ACC112 (cell line): ENCODE measurements around the gene CIROP.

Source experiments
- H2AFZ ChIP-seq: fragments of 200-600 bp; sonication (generic); one replicate; pipeline ENCODE4 v1.6.0; 2017; ENCODE audit warnings: antibody characterized with exemption, low read length; ENCODE audit not compliant: unreplicated experiment
- H3K27ac ChIP-seq: fragments of 200-600 bp; sonication (generic); 2 replicates; pipeline ENCODE4 v1.5.1; 2014; ENCODE audit warnings: low read depth, mild to moderate bottlenecking, antibody characterized with exemption, low read length, moderate library complexity
- H3K27me3 ChIP-seq: fragments of 200-600 bp; sonication (generic); 2 replicates; pipeline ENCODE4 v1.6.1; 2014; ENCODE audit warnings: mild to moderate bottlenecking, antibody characterized with exemption, low read length, moderate library complexity, mixed read lengths; ENCODE audit not compliant: insufficient read depth
- H3K36me3 ChIP-seq: fragments of 200-600 bp; sonication (generic); 2 replicates; pipeline ENCODE4 v1.6.1; 2016; ENCODE audit warnings: mild to moderate bottlenecking, antibody characterized with exemption, low read length, moderate library complexity, mixed read lengths; ENCODE audit not compliant: insufficient read depth
- H3K4me1 ChIP-seq: fragments of 200-600 bp; sonication (generic); one replicate; pipeline ENCODE4 v1.6.1; 2016; ENCODE audit warnings: low read length, mixed read lengths; ENCODE audit not compliant: insufficient read depth, unreplicated experiment, control insufficient read depth
- H3K4me3 ChIP-seq: fragments of 200-600 bp; sonication (generic); 2 replicates; pipeline ENCODE4 v1.5.1; 2014; ENCODE audit warnings: mild to moderate bottlenecking, low read depth, low read length
- H3K79me2 ChIP-seq: fragments of 200-600 bp; sonication (generic); one replicate; pipeline ENCODE4 v1.6.0; 2016; ENCODE audit warnings: low read length; ENCODE audit not compliant: control insufficient read depth, unreplicated experiment, insufficient read depth

CIROP gene

GRCh38 chr14:23120541-23121251, 15.9 kb upstream of the CIROP start:
- peaks cover 4% of the 10 kb centered on the region for H3K4me1 ChIP-seq
- no peaks in the 10 kb centered on the region for H3K36me3 ChIP-seq
- no peak overlapping the region for H3K4me3 ChIP-seq
- no peak overlapping the region for H3K27ac ChIP-seq
- H3K79me2 ChIP-seq: no peaks in the 10 kb centered on the region
- H3K27me3 ChIP-seq: no peaks in the 10 kb centered on the region
- peak overlapping the region; percentile 21 for H2AFZ ChIP-seq

DNA sequence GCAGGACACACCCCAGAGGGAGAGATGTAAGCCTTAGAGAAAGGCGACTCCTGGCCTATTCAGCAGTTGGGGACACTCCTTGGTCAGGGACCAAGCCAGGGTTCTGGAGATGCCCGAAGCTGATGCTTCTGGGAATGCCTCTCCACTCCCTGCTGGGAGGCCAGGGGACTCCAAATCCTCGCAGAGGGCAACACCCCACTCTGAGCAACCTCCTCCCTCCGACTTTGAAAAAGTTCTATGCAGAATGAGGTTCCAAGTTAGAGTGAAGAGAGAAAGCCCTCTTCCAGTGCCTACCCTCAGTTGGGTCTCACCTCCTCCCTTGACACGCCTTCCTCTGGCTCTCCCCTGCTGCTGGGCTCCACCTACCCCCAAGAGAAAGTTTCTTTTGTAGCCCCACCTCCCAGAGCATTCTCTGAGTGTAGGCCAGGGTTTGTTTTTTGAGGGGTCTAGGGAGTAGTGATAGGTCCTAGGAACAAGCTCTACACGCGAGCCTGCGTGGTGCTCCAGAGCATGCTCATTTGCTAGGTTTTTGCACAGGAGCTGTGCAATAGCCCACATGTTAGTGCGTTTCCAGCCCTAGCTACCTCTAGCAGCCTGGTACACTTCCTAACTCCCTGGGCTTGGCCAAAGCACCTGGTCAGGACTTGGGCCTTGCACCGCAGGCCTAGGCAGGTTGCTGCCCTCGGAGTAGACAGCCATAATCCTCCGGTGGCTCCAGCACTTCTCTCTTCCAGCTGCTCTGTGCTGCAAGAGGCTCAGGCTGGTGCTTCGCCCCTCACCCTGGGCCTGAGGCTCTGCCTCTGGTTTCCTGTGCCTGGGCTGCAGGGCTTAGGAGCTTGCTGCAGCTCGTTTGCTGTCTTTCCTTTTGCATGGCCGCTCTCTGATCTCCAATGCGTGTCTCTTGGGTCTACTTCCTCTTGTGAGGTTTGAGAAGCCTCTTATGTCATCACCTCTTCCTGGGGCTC, 14.9 kb upstream of the CIROP start:
- Histone ChIP-seq H3K4me1 (peaks cover 12% of the 10 kb centered on the region), H3K27ac (no peak overlapping the region), H3K4me3 (no peak overlapping the region), H3K27me3 (no peaks in the 10 kb centered on the region), H2AFZ (no peak overlapping the region), H3K79me2 (no peaks in the 10 kb centered on the region), H3K36me3 (no peaks in the 10 kb centered on the region)

DNA sequence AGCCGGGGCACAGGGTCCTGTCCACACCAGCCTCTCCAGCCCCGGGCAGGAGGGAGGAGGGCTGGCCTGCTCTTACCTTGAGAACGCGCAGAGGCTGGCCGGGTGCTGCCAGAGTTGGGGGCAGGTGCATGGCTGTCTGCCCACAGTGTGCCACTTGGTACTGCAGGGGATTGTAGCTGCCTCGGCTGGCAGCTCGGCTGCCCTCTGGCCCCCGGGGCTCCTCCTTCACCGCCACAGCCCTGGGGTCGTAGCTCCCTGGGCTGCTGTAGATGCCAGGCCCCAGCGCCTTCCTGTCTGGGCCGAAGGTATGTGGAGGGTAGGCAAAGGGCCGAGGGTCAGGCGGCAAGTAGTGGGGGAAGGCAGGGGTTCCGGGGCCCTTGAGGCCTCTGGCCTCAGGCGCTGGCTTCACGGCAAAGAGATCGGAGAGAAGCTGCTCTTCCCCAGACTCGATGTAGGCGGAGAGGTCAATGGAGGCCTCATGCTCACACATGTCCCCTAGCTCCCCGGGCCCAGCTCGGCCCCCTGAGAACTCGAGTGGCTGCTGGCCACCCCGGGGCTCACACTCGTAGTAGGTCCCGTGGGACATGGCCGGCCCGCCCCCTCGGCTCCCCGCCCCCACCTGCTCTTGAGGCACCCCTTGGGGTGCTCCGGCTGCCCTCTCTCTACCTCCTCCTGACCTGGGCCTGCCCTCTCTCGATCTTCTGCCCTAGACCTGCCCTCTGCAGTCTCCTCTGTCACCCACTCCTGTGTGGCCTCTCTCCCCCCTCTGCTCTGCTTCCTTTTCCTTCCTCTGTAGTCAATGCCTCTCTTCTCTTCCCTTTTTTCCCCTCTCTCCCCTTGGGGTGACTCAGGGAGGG, 13.9 kb upstream of the CIROP start, which contains the start of gene CEBPE:
Gene CEBPE (minus strand): TSS at position 750 of the 857 bp plus-strand sequence. CDS start 164 bp downstream, at position 586.
- no peak within 1 kb of the TSS for H3K27ac ChIP-seq
- H2AFZ ChIP-seq: no peak within 1 kb of the TSS
- H3K36me3 ChIP-seq: no peaks in the 10 kb centered on the region
- H3K79me2 ChIP-seq: no peaks in the 10 kb centered on the region
- H3K4me3 ChIP-seq: no peak within 1 kb of the TSS
- no peaks in the 10 kb centered on the region for H3K27me3 ChIP-seq
- peaks cover 21% of the 10 kb centered on the region for H3K4me1 ChIP-seq

DNA sequence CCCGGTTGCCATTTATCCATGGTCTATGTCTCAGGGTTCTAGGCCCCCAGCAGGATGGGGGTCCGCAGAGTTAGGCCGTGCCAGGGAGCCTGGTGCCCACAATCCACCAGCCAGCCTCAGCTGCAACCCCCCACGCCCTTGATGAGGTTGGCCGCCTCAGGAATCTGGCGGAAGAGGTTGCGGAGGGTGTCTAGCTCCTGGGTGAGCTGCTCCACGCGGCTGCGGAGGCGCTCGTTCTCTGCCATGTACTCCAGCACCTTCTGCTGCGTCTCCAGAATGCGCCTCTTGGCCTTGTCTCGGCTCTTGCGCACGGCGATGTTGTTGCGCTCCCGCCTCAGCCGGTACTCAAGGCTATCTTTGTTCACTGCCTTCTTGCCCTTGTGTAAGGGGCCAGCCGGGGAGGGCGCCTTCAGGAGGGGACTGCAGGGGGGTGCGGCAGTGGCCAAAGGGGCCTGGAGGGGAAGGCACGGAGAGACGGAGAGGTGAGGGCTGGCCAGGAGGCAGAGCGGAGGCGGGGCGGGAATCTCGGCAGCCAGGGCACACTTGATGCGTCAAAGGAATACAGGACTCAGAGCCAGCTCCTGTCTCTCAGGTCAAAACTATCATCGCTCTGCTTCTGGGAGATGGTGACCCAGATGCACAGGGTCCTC, 12.7 kb upstream of the CIROP start:
- Histone ChIP-seq H3K4me1 (peaks cover 33% of the 10 kb centered on the region), H3K4me3 (no peak overlapping the region), H3K27ac (no peak overlapping the region), H3K79me2 (no peaks in the 10 kb centered on the region), H3K27me3 (no peaks in the 10 kb centered on the region), H3K36me3 (no peaks in the 10 kb centered on the region), H2AFZ (no peak overlapping the region)

- Histone ChIP-seq H3K4me3 (peak overlapping the region; percentile 33; the same call in 1 of the 2 replicates), H3K27ac (peak overlapping the region; percentile 94), H3K36me3 (no peaks in the 10 kb centered on the region), H3K4me1 (peaks cover 33% of the 10 kb centered on the region), H3K79me2 (no peaks in the 10 kb centered on the region), H2AFZ (no peak overlapping the region), H3K27me3 (no peaks in the 10 kb centered on the region)
Observed at GRCh38 chr14:23115918-23116317, 11.1 kb upstream of the CIROP start.

- H3K4me1 ChIP-seq: peaks cover 33% of the 10 kb centered on the region
- H3K4me3 ChIP-seq: peak overlapping the region; percentile 33
- H3K36me3 ChIP-seq: no peaks in the 10 kb centered on the region
- H2AFZ ChIP-seq: no peak overlapping the region
- no peaks in the 10 kb centered on the region for H3K79me2 ChIP-seq
- peak overlapping the region; percentile 94 for H3K27ac ChIP-seq
- H3K27me3 ChIP-seq: no peaks in the 10 kb centered on the region
Observed at GRCh38 chr14:23115039-23115731, 10.4 kb upstream of the CIROP start.

- Histone ChIP-seq H3K4me1 (peaks cover 33% of the 10 kb centered on the region), H2AFZ (no peak overlapping the region), H3K4me3 (peak overlapping the region; percentile 25; the same call in 1 of the 2 replicates), H3K27me3 (no peaks in the 10 kb centered on the region), H3K36me3 (no peaks in the 10 kb centered on the region), H3K79me2 (no peaks in the 10 kb centered on the region), H3K27ac (peak overlapping the region; percentile 94)
Observed at GRCh38 chr14:23114669-23115038, 9.9 kb upstream of the CIROP start.

DNA sequence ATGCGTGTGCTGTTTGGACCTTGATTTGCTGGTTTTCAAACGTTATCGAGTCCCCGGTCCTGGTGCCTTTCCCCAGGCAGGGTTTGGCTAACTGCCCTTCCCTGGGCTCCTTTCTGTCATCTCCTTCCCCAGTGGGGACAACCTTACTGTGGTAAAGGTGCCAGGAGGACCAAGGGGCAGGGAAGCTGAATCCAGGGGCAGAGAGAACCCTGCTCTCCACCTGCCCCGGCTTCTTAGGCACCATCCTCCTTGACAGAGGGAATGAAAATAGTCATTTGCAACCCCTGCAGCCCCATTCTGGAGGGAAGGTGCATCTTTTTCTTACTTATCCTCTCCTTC, 9.3 kb upstream of the CIROP start:
- H3K4me1 ChIP-seq: peaks cover 33% of the 10 kb centered on the region
- H3K36me3 ChIP-seq: no peaks in the 10 kb centered on the region
- no peaks in the 10 kb centered on the region for H3K27me3 ChIP-seq
- H2AFZ ChIP-seq: peak overlapping the region; percentile 39
- H3K27ac ChIP-seq: peak overlapping the region; percentile 94
- H3K79me2 ChIP-seq: no peaks in the 10 kb centered on the region
- H3K4me3 ChIP-seq: no peak overlapping the region

- peaks cover 33% of the 10 kb centered on the region for H3K4me1 ChIP-seq
- no peaks in the 10 kb centered on the region for H3K79me2 ChIP-seq
- no peaks in the 10 kb centered on the region for H3K36me3 ChIP-seq
- H3K4me3 ChIP-seq: no peak overlapping the region
- no peaks in the 10 kb centered on the region for H3K27me3 ChIP-seq
- peak overlapping the region; percentile 94 for H3K27ac ChIP-seq
- H2AFZ ChIP-seq: peak overlapping the region; percentile 39
Observed at GRCh38 chr14:23113431-23114119, 8.8 kb upstream of the CIROP start.
